Measurements from ENCODE around the gene DEPDC5.
"Not testable (repeated sequence)": the region's sequence is repeated elsewhere in the genome, so short reads cannot be mapped to it uniquely, and the experiment has no call there.

Gene DEPDC5

GRCh38 chr22:31733580-31734079 lies 20.2 kb upstream of the DEPDC5 start:
- Histone ChIP-seq H3K36me3 (ENCODE audit: control insufficient read depth, insufficient read depth, low read length) (peaks cover 59% of the 10 kb centered on the region), H3K27me3 (ENCODE audit: control insufficient read depth, insufficient read depth, low read length) (no peaks in the 10 kb centered on the region), H3K4me3 (ENCODE audit: low read depth, low read length) (no peak overlapping the region), H3K27ac (ENCODE audit: low read depth, low read length) (no peak overlapping the region), H3K9ac (ENCODE audit: low read depth, low read length) (no peak overlapping the region), H3K4me1 (ENCODE audit: control insufficient read depth, insufficient read depth, low read length) (no peaks in the 10 kb centered on the region), H3K9me3 (ENCODE audit: control insufficient read depth, insufficient read depth, low read length) (no peaks in the 10 kb centered on the region)

GRCh38 chr22:31734512-31734911 lies 19.3 kb upstream of the DEPDC5 start:
- Histone ChIP-seq H3K9me3 (ENCODE audit: control insufficient read depth, insufficient read depth, low read length) (no peaks in the 10 kb centered on the region), H3K4me1 (ENCODE audit: control insufficient read depth, insufficient read depth, low read length) (no peaks in the 10 kb centered on the region), H3K27me3 (ENCODE audit: control insufficient read depth, insufficient read depth, low read length) (no peaks in the 10 kb centered on the region), H3K36me3 (ENCODE audit: control insufficient read depth, insufficient read depth, low read length) (peaks cover 68% of the 10 kb centered on the region), H3K9ac (ENCODE audit: low read depth, low read length) (no peak overlapping the region), H3K27ac (ENCODE audit: low read depth, low read length) (no peak overlapping the region), H3K4me3 (ENCODE audit: low read depth, low read length) (no peak overlapping the region)

GRCh38 chr22:31736458-31736857 lies 17.4 kb upstream of the DEPDC5 start:
- no peak overlapping the region for H3K27ac ChIP-seq (ENCODE audit: low read depth, low read length)
- H3K27me3 ChIP-seq (ENCODE audit: control insufficient read depth, insufficient read depth, low read length): no peaks in the 10 kb centered on the region

GRCh38 chr22:31737932-31738331 lies 15.9 kb upstream of the DEPDC5 start:
- H3K4me1 ChIP-seq (ENCODE audit: control insufficient read depth, insufficient read depth, low read length): no peaks in the 10 kb centered on the region
- H3K9ac ChIP-seq (ENCODE audit: low read depth, low read length): no peak overlapping the region
- no peaks in the 10 kb centered on the region for H3K27me3 ChIP-seq (ENCODE audit: control insufficient read depth, insufficient read depth, low read length)
- H3K4me3 ChIP-seq (ENCODE audit: low read depth, low read length): no peak overlapping the region
- H3K36me3 ChIP-seq (ENCODE audit: control insufficient read depth, insufficient read depth, low read length): peaks cover 75% of the 10 kb centered on the region
- peak overlapping the region; percentile 6 for H3K27ac ChIP-seq (ENCODE audit: low read depth, low read length)
- H3K9me3 ChIP-seq (ENCODE audit: control insufficient read depth, insufficient read depth, low read length): no peaks in the 10 kb centered on the region

More at GRCh38 chr22:31736458-31736857, 17.4 kb upstream of the DEPDC5 start:
- Histone ChIP-seq H3K4me3 (ENCODE audit: low read depth, low read length) (no peak overlapping the region), H3K9me3 (ENCODE audit: control insufficient read depth, insufficient read depth, low read length) (no peaks in the 10 kb centered on the region), H3K9ac (ENCODE audit: low read depth, low read length) (no peak overlapping the region), H3K4me1 (ENCODE audit: control insufficient read depth, insufficient read depth, low read length) (no peaks in the 10 kb centered on the region), H3K36me3 (ENCODE audit: control insufficient read depth, insufficient read depth, low read length) (peaks cover 73% of the 10 kb centered on the region)

- Histone ChIP-seq H3K9me3 (ENCODE audit: control insufficient read depth, insufficient read depth, low read length) (no peaks in the 10 kb centered on the region), H3K4me3 (ENCODE audit: low read depth, low read length) (no peak overlapping the region), H3K4me1 (ENCODE audit: control insufficient read depth, insufficient read depth, low read length) (no peaks in the 10 kb centered on the region), H3K9ac (ENCODE audit: low read depth, low read length) (no peak overlapping the region), H3K27me3 (ENCODE audit: control insufficient read depth, insufficient read depth, low read length) (no peaks in the 10 kb centered on the region), H3K27ac (ENCODE audit: low read depth, low read length) (no peak overlapping the region), H3K36me3 (ENCODE audit: control insufficient read depth, insufficient read depth, low read length) (peaks cover 71% of the 10 kb centered on the region)
These were observed 15.3 kb upstream of the DEPDC5 start for GRCh38 chr22:31738566-31738965.

- Histone ChIP-seq H3K27me3 (ENCODE audit: control insufficient read depth, insufficient read depth, low read length) (no peaks in the 10 kb centered on the region), H3K9me3 (ENCODE audit: control insufficient read depth, insufficient read depth, low read length) (no peaks in the 10 kb centered on the region), H3K4me3 (ENCODE audit: low read depth, low read length) (no peak overlapping the region), H3K4me1 (ENCODE audit: control insufficient read depth, insufficient read depth, low read length) (no peaks in the 10 kb centered on the region), H3K27ac (ENCODE audit: low read depth, low read length) (no peak overlapping the region), H3K9ac (ENCODE audit: low read depth, low read length) (no peak overlapping the region), H3K36me3 (ENCODE audit: control insufficient read depth, insufficient read depth, low read length) (peaks cover 65% of the 10 kb centered on the region)
These were observed 14.0 kb upstream of the DEPDC5 start for GRCh38 chr22:31739795-31740201.

- H3K36me3 ChIP-seq (ENCODE audit: control insufficient read depth, insufficient read depth, low read length): peaks cover 61% of the 10 kb centered on the region
- not testable (repeated sequence) for H3K9ac ChIP-seq (ENCODE audit: low read depth, low read length); H3K9me3 ChIP-seq (ENCODE audit: control insufficient read depth, insufficient read depth, low read length); H3K27me3 ChIP-seq (ENCODE audit: control insufficient read depth, insufficient read depth, low read length); H3K4me3 ChIP-seq (ENCODE audit: low read depth, low read length); H3K4me1 ChIP-seq (ENCODE audit: control insufficient read depth, insufficient read depth, low read length); H3K27ac ChIP-seq (ENCODE audit: low read depth, low read length)
These were observed 13.5 kb upstream of the DEPDC5 start for GRCh38 chr22:31740314-31740713.

GRCh38 chr22:31742115-31742514 lies 11.7 kb upstream of the DEPDC5 start:
- H3K4me1 ChIP-seq (ENCODE audit: control insufficient read depth, insufficient read depth, low read length): peaks cover 3% of the 10 kb centered on the region; the same call in 1 of the 2 replicates
- H3K36me3 ChIP-seq (ENCODE audit: control insufficient read depth, insufficient read depth, low read length): peaks cover 60% of the 10 kb centered on the region
- no peaks in the 10 kb centered on the region for H3K9me3 ChIP-seq (ENCODE audit: control insufficient read depth, insufficient read depth, low read length)
- no peak overlapping the region for H3K4me3 ChIP-seq (ENCODE audit: low read depth, low read length)
- no peak overlapping the region for H3K9ac ChIP-seq (ENCODE audit: low read depth, low read length)
- no peaks in the 10 kb centered on the region for H3K27me3 ChIP-seq (ENCODE audit: control insufficient read depth, insufficient read depth, low read length)
- no peak overlapping the region for H3K27ac ChIP-seq (ENCODE audit: low read depth, low read length)

GRCh38 chr22:31742682-31743081 lies 11.1 kb upstream of the DEPDC5 start:
- no peak overlapping the region for H3K27ac ChIP-seq (ENCODE audit: low read depth, low read length)
- peaks cover 3% of the 10 kb centered on the region for H3K4me1 ChIP-seq (ENCODE audit: control insufficient read depth, insufficient read depth, low read length)
- H3K9ac ChIP-seq (ENCODE audit: low read depth, low read length): no peak overlapping the region
- H3K9me3 ChIP-seq (ENCODE audit: control insufficient read depth, insufficient read depth, low read length): no peaks in the 10 kb centered on the region
- no peaks in the 10 kb centered on the region for H3K27me3 ChIP-seq (ENCODE audit: control insufficient read depth, insufficient read depth, low read length)
- no peak overlapping the region for H3K4me3 ChIP-seq (ENCODE audit: low read depth, low read length)
- peaks cover 54% of the 10 kb centered on the region for H3K36me3 ChIP-seq (ENCODE audit: control insufficient read depth, insufficient read depth, low read length)

GRCh38 chr22:31743871-31744270 lies 9.9 kb upstream of the DEPDC5 start:
- Histone ChIP-seq H3K27me3 (ENCODE audit: control insufficient read depth, insufficient read depth, low read length) (no peaks in the 10 kb centered on the region), H3K9ac (ENCODE audit: low read depth, low read length) (no peak overlapping the region), H3K4me1 (ENCODE audit: control insufficient read depth, insufficient read depth, low read length) (peaks cover 13% of the 10 kb centered on the region), H3K9me3 (ENCODE audit: control insufficient read depth, insufficient read depth, low read length) (no peaks in the 10 kb centered on the region), H3K36me3 (ENCODE audit: control insufficient read depth, insufficient read depth, low read length) (peaks cover 42% of the 10 kb centered on the region), H3K4me3 (ENCODE audit: low read depth, low read length) (no peak overlapping the region), H3K27ac (ENCODE audit: low read depth, low read length) (no peak overlapping the region)

GRCh38 chr22:31747441-31747840 lies 6.4 kb upstream of the DEPDC5 start:
- Histone ChIP-seq H3K27me3 (ENCODE audit: control insufficient read depth, insufficient read depth, low read length) (no peaks in the 10 kb centered on the region), H3K9ac (ENCODE audit: low read depth, low read length) (peak overlapping the region; percentile 91), H3K4me3 (ENCODE audit: low read depth, low read length) (peak overlapping the region; percentile 94)

GRCh38 chr22:31748490-31748889 lies 5.3 kb upstream of the DEPDC5 start:
- Histone ChIP-seq H3K9ac (ENCODE audit: low read depth, low read length) (peak overlapping the region; percentile 91), H3K27ac (ENCODE audit: low read depth, low read length) (peak overlapping the region; percentile 99)

More at GRCh38 chr22:31747441-31747840, 6.4 kb upstream of the DEPDC5 start:
- H3K4me1 ChIP-seq (ENCODE audit: control insufficient read depth, insufficient read depth, low read length): peaks cover 22% of the 10 kb centered on the region
- peaks cover 19% of the 10 kb centered on the region for H3K36me3 ChIP-seq (ENCODE audit: control insufficient read depth, insufficient read depth, low read length)
- H3K27ac ChIP-seq (ENCODE audit: low read depth, low read length): peak overlapping the region; percentile 99
- no peaks in the 10 kb centered on the region for H3K9me3 ChIP-seq (ENCODE audit: control insufficient read depth, insufficient read depth, low read length)

More at GRCh38 chr22:31748490-31748889, 5.3 kb upstream of the DEPDC5 start:
- Histone ChIP-seq H3K27me3 (ENCODE audit: control insufficient read depth, insufficient read depth, low read length) (no peaks in the 10 kb centered on the region), H3K4me3 (ENCODE audit: low read depth, low read length) (peak overlapping the region; percentile 94), H3K9me3 (ENCODE audit: control insufficient read depth, insufficient read depth, low read length) (no peaks in the 10 kb centered on the region), H3K36me3 (ENCODE audit: control insufficient read depth, insufficient read depth, low read length) (peaks cover 17% of the 10 kb centered on the region), H3K4me1 (ENCODE audit: control insufficient read depth, insufficient read depth, low read length) (peaks cover 32% of the 10 kb centered on the region)

Data from HUES48 (cell line).